SK-N-SH treated with all-trans-retinoic acid at 6 μM for 48 hours (cell line): ENCODE data around the gene MYOCD.

ENCODE experiments used
- ARNTL ChIP-seq: fragments of 450-650 bp; formaldehyde crosslinking; IDR thresholded peaks from 2 replicates; pipeline ENCODE4 v1.5.0; 2020; ENCODE audit warnings: low read depth, mild to moderate bottlenecking, moderate library complexity, borderline replicate concordance
- CSDC2 ChIP-seq: fragments of 250-450 bp; sonication (Bioruptor Pico); IDR thresholded peaks from 2 replicates; pipeline ENCODE4 v1.5.0; 2020; ENCODE audit warnings: mild to moderate bottlenecking, moderate library complexity
- PPARA ChIP-seq: fragments of 250-450 bp; sonication (Bioruptor Pico); IDR thresholded peaks from 2 replicates; pipeline ENCODE4 v1.5.0; 2020; ENCODE audit warnings: mild to moderate bottlenecking, borderline replicate concordance
- RARB ChIP-seq: fragments of 250-450 bp; sonication (Bioruptor Pico); IDR thresholded peaks from 2 replicates; pipeline ENCODE4 v1.8.0; 2021; ENCODE audit warnings: mild to moderate bottlenecking, moderate library complexity
- ZC3H10 ChIP-seq: fragments of 250-450 bp; sonication (Bioruptor Pico); IDR thresholded peaks from 2 replicates; pipeline ENCODE4 v1.5.1; 2021; ENCODE audit warnings: mild to moderate bottlenecking, moderate library complexity
- ZFP30 ChIP-seq: fragments of 450-650 bp; formaldehyde crosslinking; IDR thresholded peaks from 2 replicates; pipeline ENCODE4 v1.5.0; 2022; ENCODE audit warnings: mild to moderate bottlenecking, moderate library complexity

- TF ChIP-seq PPARA (CRISPR knock-in tag) (no peak), RARB (CRISPR knock-in tag) (no peak), ZC3H10 (CRISPR knock-in tag) (no peak), ARNTL (CRISPR knock-in tag) (no peak), ZFP30 (CRISPR knock-in tag) (no peak), CSDC2 (CRISPR knock-in tag) (no peak)
Measured at GRCh38 chr17:12637745-12638651, 27.7 kb upstream of the MYOCD start.
